NK-92 (cell line): ENCODE measurements around the gene MLLT6.
"Not testable (repeated sequence)": the region's sequence is repeated elsewhere in the genome, so short reads cannot be mapped to it uniquely, and the experiment has no call there.

Experiments
- DNase-seq: peaks from one replicate; lab custom pipeline; 2025; ENCODE audit not compliant: unreplicated experiment; lab: John Stamatoyannopoulos, UW

MLLT6 gene

DNA sequence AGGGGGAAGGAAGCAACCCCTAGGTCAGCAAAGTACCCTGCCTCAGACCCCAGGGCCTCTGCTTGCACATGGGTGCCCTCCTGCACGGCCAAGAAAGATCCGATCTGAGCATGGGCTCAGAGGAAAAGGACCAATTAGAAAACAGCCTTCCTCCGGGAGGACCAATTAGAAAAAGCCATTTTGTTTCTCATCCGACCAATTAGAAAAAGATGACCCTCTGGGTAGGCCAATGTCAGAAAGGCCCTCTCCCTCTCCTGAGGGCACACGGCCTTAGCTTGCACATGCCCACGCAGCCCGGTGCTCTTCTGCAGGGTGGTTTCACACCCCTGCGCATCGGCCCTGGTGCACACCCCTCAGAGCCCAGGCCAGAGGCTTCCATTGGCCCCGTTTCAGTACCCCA is 20.0 kb downstream of the MLLT6 start:
- DNase-seq, result no peak

DNA sequence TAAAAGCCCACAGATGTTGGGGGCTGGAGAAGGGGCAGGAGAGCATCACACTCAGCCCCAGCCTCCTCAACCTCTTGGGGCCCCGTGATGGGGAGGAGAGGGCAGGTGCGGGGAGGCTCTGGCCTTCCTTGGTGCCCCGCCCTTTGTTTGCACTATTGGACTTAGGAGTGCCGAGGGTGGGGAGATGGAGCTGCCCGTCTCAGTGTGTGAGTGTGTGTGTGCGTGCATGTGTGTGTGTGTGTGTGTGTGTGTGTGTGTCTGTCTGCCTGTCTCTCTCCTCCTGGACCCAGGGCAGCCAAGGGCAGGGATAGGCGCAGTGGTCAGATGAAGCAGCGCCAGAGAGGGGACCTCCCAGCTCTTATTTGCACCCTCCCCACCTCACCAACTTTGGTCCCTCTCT is 21.1 kb downstream of the MLLT6 start:
- not testable (repeated sequence) for DNase-seq

DNA sequence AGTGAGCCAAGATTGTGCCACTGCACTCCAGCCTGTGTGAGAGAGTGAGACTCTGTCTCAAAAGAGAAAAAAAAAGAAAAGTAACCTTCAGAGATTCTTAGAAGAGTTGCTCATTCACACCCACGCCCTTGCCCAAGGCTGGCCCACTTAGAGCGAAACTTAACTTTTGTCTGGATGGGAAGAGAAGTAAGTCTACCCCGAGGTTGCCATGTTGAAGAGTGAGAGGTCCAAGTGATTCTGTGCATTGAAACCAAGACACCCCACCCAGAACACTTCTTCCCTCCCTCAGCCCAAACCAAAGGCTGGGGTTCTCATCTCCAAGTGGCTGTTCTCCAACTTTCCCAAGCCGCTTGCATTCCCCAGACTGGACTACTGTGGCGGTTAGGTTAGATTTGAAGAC is 22.7 kb downstream of the MLLT6 start:
- no peak for DNase-seq

DNA sequence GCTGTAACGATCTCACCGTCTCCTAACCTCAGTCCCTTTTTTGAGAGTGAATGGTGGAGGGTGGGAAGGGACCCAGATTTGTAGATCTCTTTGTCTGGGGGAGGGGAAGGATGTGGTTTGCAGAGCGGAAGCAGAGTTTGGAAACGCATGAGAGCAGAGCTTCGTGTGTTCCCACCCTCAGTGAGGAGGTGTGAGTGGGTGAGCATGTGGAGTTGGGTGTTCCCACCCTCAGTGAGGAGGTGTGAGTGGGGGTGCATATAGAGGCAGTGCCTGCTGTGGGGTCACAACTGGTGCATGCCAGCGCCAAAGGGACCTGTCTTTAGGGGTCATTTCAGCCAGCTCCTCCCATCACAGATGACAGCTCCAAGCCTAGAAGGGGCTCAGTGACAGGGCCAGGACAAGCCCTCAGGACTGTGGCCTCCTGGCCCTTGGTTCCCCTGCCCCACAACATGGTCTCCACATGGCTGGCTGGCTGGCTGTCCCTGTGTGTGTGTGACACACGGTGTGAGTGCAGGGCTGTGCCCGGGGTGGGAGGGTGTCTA is 23.3 kb downstream of the MLLT6 start:
- no peak for DNase-seq

DNA sequence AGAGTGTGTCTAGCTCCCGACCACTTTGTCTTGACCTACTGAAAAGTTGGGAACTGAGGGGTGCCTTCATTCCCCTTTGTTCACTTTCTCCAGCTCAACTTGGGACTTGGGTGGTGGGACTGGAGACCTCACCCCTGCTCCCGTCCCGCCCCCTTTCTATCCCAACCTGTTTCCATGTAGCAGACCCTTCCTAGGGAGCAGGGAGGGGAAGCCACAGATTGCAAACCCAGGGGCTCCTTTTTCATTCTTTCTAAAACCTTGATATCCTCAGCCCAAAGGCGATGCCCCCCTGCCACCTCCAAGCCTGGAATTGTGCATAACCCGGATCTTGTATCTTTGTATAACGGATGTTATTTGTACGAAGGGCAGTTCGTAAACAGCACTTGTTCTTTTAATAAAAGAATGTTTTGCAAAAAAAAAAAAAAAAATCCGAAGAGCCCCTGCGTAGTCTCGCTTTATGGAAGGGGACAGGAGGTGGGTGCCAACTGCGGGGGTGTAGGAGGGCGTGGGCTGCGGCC is 24.4 kb downstream of the MLLT6 start:
- DNase-seq, result no peak

DNA sequence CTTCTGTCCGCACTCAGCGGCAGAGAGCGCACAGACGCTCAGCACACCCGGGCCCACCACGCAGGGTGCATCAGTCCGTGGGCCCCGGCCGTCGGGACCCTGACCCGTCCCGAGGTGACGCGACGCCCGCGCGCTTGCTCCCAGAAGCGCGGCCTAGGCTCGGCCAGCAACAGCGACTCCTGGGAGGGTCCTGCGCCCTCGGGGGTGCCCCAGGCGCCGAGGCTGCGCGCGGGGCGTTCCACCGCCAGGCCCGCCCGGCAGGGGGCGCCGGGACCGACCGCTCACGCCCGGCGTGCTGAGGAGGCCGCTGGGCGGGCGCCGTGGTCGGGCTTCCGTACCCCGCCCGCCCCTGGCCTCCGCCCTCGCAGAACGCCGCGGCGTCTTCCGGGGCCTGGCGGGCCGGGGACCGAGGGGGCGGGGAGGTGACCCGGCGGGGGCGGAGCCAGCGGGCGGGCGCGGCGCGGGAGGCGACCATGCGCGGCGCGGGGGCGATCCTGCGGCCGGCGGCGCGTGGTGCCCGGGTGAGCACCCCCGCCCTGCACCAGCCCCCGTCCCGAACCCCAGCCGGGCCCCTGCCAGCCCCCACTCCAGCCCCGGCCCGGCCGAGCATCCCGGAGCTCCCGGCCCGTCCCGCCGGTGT is 24.9 kb downstream of the MLLT6 start, which contains the start of gene CISD3:
TSS of gene CISD3 (plus strand) at position 456 of the 640 bp plus-strand sequence. CDS start at position 474, 18 bp downstream.
- DNase-seq, result no peak

DNA sequence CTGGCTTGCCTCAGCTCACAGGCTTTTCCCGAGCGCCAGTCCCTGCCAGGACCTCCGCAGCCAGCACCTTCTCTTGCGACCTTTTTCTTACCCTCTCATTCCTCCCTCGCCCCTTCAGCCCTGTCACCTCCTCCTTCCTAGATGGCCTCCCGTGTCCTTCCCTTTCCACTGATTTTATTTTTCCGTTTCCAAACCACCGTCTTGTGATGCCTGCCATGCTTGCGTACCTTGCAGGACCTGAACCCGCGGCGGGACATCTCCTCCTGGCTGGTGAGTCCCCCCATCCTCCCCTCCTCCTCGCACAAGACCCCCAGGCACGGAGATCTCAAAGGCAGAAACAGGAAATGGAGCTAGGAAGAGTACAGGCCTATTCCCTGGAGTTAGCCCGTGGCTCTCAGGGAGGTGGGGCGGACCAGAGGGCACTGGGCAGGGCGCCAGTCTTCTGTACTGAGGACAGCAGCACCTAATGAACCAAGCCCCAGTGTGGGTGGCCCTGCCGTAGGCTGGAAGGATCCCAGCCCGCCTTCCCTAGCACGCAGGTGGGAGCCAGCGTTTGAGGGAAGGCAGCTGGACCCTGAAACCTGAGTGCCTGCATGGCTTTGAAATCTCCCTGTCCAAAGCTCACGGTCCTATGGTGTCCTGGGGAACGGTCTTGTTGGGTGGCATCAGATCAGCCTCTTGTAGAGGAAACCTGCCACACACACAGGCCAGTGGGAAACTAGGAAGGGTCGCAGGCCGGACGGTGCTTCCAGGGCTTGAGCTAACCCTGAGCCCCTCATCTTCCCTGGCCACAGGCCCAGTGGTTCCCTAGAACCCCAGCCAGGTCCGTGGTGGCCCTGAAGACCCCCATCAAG is 25.7 kb downstream of the MLLT6 start:
- DNase-seq, result no peak

DNA sequence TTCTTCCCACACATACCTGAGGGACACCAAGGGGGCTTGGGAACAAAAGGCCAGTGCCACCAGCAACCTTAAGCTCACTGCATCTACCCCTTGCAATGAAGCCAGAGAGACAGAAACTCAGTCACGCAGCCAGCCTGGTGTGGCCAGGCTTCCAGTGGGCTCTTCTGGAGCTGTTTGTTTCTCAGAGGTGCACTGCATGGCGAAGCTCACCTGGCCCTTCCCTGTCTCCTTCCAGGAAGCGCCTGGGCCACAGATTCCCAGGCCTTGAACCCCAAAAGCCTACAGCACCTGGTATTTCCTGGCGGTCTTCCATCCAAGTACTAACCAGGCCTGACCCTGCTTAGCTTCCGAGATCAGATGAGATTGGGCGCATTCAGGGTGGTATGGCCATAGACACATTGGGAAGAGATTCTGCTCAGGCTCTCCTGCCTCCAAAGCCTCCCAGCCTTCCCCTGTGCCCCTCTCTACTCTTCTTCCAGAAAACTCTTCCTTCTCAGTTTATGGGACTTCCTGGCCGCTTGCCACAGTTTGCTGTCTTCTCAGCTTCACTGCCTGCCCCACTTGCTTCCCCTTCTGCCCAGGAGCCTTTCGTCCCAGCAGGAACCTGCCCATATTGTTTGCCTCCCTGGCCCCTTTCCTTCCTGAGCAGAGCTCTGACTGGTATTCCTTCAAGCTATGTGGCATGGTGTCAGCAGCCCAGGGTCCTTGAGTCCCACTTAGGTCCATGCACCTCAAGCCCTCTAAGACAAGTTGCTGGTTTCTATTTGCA is 26.6 kb downstream of the MLLT6 start:
- DNase-seq, result no peak

DNA sequence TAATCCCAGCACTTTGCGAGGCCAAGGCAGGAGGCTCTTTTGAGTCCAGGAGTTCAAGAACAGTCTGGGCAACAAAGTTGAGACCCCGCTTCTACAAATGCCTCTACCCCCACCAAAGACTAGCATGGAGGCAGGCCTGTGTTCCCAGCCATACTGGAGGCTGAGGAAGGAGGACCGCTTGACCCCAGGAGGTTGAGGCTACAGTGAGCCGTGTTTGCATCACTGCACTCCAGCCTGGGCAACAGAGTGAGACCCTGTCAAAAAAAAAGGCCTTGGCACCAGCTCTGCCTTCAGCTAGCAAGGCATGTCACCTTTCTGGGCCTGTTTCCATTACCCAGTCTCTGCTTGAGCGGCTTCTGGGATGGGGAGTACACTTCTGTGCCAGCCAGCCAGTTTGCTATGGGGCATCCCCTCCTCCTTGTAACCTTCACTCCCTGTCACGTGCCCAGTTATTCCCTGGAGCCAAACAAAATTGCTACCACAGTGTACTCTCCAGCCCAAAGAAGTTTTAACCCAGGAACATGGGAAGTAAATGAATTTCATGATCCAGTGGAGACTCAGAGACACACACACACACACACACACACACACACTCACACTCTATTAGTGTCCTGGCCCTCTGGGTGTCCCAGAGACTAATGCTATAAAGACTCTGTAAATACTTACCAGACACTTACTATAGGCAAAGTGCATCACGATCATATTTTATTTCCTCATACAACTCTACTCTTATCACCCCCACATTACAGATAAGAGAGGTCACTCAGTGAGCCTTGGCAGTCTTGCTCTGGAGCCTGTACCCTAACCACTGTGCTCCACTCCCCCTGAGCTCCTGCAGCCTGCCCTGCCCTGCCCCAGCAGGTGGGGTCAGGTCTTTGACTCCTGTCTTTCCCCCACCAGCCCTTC is 27.6 kb downstream of the MLLT6 start:
- DNase-seq, result no peak

DNA sequence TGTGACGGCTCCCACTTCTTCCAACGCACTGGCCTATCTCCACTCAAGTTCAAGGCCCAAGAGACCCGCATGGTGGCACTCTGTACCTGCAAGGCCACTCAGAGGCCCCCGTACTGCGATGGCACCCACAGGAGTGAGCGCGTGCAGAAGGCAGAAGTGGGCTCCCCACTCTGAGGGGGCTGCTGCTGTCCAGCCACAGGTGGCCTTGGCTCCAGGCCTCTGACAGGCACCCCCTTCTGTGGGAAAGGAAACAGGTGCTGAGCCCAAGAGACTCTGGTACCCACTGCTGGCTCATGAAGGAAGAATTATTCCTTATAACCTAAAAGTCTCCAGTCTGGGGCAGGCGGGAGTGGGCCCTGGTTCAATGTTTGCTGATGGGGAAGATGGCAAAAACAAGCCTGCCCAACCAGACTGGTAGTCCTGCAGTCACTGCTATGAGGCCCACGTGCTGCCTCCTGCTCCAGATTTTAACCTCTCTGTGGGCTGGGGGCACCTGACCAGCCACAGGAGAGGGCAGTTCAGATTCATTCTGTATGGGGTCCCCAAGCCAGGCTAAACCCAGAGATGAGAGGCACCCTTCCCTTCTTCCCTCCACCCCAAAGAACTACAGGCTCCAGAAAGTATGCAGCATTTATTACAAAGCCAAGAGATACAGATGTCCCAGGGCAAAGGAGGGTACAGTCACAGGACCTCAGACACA is 28.4 kb downstream of the MLLT6 start:
- no peak for DNase-seq

DNA sequence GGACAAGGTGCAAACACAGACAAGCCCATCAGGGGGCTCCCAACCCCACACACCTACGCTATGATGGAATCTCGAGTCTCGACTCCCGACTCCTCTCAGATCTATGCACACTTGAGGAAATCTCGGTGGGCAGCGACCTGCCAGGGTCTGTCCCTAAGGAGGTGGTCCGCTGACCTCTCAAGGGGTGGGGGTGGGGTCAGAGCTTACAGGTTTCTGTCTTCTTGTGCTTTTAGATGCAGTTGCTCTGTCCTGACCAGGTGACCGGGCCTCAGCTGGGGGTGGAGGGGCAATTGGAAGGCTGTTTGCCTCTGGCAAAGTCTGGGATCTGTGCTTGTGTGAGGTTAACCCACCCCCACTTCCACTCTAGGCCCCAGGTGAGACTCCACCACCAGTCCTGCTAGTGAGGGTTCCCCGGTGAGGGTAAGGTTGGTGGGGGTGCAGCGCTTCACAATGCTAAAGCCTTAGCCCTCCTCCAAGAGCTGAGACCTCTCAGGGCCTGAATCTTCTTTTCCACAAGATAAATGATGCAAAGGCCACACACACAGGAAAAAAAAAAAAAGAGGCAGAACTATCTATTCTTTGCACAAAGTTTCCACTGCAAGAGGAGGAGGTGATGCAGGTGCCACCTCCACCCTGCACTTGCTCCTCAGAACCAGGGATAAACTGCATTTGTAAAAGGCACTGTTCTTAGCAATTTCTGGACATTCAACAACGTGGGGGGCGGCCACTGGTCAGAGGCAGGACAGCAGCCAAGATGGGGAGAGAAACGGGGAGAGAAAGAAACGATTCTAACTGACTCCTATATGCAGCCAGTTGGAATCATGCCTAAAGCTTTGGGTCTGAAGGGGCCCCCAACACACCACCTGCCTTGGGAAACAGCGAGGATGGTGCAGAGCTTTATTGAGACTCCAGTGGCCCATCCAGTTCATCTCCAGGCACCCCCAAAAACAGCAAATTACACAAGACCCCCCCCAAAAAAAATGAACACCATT is 29.2 kb downstream of the MLLT6 start:
- DNase-seq, result no peak

DNA sequence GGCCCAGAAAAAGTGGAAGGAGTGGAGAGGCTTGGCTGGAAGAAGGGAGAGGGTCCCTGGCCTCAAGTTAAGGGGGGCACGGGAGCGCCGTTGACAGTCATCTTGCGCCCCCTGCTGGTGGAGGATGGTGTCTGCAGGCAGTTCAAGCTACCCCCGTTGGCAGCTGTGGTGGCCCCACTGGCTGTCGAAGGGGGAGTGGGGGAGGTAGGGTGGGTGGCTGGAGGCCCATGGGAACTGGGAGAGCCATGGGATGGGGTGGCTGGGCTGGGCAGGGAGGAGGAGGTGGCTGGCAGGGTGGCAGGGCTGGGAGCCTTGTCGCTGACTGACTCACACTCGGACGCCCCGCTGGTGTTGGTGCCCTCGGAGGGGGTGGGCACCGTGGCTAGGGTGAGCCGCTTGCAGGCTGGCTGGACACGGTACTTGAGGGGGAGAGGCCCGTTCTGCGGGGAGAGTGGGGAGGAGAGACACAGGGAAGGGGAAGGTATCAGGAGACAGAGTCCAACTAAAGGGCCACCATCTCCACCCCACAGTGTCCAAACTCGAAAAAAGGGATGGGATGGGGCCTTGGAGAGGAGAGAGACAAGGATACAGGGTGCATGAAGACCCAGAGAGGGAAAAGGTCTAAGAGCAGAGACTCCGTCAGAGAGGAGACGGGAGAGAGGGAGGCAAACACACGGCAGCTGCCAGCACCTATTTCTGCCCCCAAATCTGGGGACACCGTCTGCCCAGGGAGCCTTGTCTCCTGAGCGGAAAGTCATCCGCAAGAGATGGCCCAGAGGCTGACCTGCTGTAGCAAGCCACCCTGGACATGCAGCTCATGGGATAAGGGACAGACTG is 30.3 kb downstream of the MLLT6 start:
- DNase-seq, result no peak

DNA sequence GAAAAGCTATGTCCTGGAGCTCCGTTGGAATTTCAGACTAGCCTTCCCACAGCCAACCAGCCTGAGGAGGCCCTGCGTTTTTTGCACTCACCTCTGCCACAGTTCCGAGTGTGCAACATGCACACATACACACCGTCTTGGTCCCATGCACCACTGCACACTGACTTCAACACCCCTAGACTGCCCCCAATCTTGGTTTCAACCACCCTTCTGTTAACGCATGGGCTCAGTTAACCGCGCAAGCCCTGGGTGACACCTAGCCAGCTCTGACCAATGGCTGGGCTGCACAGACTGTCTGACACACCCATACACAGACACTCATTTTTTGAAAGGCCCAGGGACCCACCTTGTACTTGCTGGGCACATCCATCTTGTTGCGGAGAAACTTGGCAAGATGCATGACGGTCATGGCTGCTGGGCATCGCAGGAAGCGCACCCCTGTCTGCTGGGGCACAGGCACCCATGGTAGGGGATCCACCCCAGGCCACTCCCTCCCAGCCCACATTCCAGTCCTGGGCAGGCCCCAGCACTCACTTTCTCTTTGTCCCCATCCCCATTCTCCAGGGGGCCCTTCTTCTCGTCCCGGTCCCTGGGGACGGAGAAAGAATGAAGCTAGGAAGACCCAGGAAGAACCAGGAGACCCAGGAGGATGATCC is 33.1 kb downstream of the MLLT6 start:
- no peak for DNase-seq

DNA sequence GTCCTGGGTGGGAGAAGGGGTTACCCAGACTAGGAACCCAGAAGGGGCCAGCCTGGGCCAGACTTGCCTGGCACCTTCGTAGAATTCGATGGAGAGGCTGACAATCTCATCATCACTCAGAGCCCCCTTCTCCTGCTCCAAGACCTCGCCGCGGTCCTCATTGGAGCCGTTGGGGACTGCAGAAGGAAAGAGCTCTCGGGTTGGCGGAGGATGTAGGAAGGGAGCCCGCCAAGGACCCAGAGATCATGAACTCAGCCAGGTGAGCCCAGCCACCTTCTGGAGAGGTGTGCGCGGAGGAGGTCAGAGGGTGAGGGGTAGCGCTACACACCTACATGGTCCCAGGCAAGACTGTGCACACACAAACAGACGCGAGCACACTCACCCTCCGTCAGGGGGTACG is 33.6 kb downstream of the MLLT6 start:
- DNase-seq, result no peak

DNA sequence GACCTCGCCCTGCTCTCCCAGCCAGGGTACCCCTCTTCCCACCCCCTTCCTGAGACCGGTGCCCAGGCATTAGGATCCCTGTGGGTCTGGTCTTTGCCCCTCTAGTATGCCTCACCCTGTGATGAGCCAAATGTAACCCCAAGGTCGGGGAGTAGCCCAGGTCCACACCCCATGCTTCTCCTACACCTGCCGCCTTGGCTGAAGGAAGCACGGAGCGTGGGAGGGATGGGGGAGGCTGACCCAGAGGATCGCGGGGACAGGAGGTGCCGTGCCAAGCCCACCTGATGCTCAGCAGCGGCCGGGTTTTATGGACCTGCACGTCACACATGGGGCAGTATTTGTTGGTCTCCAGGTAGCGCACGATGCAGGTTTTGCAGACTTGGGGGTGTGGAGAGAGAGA is 34.2 kb downstream of the MLLT6 start:
- DNase-seq, result no peak

DNA sequence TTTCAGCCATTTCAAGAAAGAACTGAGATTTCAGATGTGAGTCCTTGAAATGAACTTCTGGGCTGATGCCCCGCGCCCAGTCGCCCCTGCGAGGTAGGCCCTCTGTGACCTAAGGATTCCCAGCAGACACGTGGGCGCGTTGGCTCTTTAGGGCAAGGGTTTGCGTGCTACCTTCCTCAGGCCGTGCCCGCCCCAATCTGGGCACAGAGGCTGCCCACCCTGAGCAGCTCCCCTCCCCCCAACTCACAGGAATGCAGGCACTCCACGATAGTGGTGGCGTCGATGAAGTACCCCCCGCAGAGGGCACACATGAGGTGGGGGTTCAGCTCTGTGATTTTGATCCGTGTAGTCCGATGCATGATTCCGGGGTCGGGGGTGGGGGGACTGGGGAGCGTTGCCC is 35.0 kb downstream of the MLLT6 start:
- no peak for DNase-seq

DNA sequence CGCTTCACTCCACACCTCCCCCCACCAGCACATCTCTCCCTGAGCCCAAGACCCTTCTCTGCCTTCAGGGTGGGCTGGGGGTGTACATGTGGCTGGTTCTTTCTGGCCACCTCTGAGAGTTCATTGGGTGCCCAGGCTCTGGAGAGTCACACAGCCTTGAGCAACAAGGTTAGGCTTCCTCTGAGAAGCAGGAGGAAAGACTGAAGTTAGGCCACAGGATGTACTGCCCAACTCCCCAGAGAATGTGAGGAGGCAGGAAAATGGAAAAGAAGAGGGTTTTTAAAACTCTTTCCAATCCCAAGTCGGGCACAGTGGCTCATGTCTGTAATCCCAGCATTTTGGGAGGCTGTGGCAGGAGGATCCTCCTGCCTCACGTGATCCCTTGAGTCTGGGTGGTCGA is 35.7 kb downstream of the MLLT6 start:
- DNase-seq, result no peak
